ENCODE data around the gene FUOM. TPM values are rescaled to one million over a fixed set of nuclear protein-coding genes. Genes with fewer than 3 reads are reported as not detected.

Gene FUOM
- total RNA-seq, 1 experiment from 2014 or later, result 31.3 TPM

DNA sequence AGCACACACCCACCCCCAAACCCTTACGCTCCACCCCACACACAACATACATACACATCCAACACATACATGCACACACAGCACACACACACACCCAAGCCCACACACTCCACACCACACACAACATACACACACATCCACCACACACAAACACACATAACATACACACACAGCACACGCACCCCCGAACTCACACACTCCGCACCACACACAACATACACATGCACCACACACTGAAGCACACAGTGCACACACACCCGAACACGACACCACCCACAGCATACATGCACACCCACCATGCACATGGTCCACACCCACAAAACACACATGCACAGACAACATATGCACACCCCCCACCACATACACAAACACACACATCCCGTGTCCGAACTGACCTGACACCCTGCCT lies 8.7 kb downstream of the FUOM start:
- peaks cover 9% of the 10 kb centered on the region for H3K4me1 Mint-ChIP-seq
- ATAC-seq, result no peak
- ChIA-PET CTCF (no interaction called here), POLR2A (no interaction called here)
- H3K9me3 Mint-ChIP-seq, result no peaks in the 10 kb centered on the region
- peaks cover 11% of the 10 kb centered on the region for H3K27me3 Mint-ChIP-seq (ENCODE audit: low read depth)
- H3K36me3 Mint-ChIP-seq, result no peaks in the 10 kb centered on the region
- no peak overlapping the region for H3K27ac Mint-ChIP-seq
- DNase-seq (ENCODE audit: low spot score), result no peak
- no peak overlapping the region for H3K4me3 Mint-ChIP-seq
- TF ChIP-seq GRHL2 (CRISPR knock-in tag; IDR thresholded peaks at IDR 0.05; ENCODE audit: insufficient replicate concordance, severe bottlenecking) (no peak), GTF2I (CRISPR knock-in tag; conservative IDR thresholded peaks at IDR 0.05) (no peak), KAT7 (CRISPR knock-in tag; IDR thresholded peaks at IDR 0.05; ENCODE audit: borderline replicate concordance) (no peak), ZBTB21 (CRISPR knock-in tag; IDR thresholded peaks at IDR 0.05; ENCODE audit: borderline replicate concordance) (no peak), CBFB (CRISPR knock-in tag; IDR thresholded peaks at IDR 0.05; ENCODE audit: low read depth) (no peak), TP53 (CRISPR knock-in tag; IDR thresholded peaks at IDR 0.05) (no peak), OVOL2 (CRISPR knock-in tag; IDR thresholded peaks at IDR 0.05; ENCODE audit: borderline replicate concordance) (no peak), ZNF396 (CRISPR knock-in tag; IDR thresholded peaks at IDR 0.05; ENCODE audit: borderline replicate concordance) (no peak), FOXJ3 (CRISPR knock-in tag; IDR thresholded peaks at IDR 0.05; ENCODE audit: borderline replicate concordance) (no peak), NFATC4 (CRISPR knock-in tag; IDR thresholded peaks at IDR 0.05) (no peak)
- TF ChIP-seq, protein P1, sequence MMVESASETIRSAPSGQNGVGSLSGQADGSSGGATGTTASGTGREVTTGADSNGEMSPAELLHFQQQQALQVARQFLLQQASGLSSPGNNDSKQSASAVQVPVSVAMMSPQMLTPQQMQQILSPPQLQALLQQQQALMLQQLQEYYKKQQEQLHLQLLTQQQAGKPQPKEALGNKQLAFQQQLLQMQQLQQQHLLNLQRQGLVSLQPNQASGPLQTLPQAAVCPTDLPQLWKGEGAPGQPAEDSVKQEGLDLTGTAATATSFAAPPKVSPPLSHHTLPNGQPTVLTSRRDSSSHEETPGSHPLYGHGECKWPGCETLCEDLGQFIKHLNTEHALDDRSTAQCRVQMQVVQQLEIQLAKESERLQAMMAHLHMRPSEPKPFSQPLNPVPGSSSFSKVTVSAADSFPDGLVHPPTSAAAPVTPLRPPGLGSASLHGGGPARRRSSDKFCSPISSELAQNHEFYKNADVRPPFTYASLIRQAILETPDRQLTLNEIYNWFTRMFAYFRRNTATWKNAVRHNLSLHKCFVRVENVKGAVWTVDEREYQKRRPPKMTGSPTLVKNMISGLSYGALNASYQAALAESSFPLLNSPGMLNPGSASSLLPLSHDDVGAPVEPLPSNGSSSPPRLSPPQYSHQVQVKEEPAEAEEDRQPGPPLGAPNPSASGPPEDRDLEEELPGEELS (CRISPR knock-in tag; IDR thresholded peaks at IDR 0.05), result no peak
- TF ChIP-seq, protein P2, sequence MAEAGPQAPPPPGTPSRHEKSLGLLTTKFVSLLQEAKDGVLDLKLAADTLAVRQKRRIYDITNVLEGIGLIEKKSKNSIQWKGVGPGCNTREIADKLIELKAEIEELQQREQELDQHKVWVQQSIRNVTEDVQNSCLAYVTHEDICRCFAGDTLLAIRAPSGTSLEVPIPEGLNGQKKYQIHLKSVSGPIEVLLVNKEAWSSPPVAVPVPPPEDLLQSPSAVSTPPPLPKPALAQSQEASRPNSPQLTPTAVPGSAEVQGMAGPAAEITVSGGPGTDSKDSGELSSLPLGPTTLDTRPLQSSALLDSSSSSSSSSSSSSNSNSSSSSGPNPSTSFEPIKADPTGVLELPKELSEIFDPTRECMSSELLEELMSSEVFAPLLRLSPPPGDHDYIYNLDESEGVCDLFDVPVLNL (CRISPR knock-in tag; IDR thresholded peaks at IDR 0.05; ENCODE audit: borderline replicate concordance, low read depth), result no peak
- TF ChIP-seq, protein P3, sequence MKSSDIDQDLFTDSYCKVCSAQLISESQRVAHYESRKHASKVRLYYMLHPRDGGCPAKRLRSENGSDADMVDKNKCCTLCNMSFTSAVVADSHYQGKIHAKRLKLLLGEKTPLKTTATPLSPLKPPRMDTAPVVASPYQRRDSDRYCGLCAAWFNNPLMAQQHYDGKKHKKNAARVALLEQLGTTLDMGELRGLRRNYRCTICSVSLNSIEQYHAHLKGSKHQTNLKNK (CRISPR knock-in tag; IDR thresholded peaks at IDR 0.05), result no peak
- TF ChIP-seq, protein P4, sequence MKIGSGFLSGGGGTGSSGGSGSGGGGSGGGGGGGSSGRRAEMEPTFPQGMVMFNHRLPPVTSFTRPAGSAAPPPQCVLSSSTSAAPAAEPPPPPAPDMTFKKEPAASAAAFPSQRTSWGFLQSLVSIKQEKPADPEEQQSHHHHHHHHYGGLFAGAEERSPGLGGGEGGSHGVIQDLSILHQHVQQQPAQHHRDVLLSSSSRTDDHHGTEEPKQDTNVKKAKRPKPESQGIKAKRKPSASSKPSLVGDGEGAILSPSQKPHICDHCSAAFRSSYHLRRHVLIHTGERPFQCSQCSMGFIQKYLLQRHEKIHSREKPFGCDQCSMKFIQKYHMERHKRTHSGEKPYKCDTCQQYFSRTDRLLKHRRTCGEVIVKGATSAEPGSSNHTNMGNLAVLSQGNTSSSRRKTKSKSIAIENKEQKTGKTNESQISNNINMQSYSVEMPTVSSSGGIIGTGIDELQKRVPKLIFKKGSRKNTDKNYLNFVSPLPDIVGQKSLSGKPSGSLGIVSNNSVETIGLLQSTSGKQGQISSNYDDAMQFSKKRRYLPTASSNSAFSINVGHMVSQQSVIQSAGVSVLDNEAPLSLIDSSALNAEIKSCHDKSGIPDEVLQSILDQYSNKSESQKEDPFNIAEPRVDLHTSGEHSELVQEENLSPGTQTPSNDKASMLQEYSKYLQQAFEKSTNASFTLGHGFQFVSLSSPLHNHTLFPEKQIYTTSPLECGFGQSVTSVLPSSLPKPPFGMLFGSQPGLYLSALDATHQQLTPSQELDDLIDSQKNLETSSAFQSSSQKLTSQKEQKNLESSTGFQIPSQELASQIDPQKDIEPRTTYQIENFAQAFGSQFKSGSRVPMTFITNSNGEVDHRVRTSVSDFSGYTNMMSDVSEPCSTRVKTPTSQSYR (CRISPR knock-in tag; IDR thresholded peaks at IDR 0.05), result no peak
- TF ChIP-seq, protein P5, sequence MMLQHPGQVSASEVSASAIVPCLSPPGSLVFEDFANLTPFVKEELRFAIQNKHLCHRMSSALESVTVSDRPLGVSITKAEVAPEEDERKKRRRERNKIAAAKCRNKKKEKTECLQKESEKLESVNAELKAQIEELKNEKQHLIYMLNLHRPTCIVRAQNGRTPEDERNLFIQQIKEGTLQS (CRISPR knock-in tag; conservative IDR thresholded peaks at IDR 0.05), result no peak
- TF ChIP-seq, protein P6, sequence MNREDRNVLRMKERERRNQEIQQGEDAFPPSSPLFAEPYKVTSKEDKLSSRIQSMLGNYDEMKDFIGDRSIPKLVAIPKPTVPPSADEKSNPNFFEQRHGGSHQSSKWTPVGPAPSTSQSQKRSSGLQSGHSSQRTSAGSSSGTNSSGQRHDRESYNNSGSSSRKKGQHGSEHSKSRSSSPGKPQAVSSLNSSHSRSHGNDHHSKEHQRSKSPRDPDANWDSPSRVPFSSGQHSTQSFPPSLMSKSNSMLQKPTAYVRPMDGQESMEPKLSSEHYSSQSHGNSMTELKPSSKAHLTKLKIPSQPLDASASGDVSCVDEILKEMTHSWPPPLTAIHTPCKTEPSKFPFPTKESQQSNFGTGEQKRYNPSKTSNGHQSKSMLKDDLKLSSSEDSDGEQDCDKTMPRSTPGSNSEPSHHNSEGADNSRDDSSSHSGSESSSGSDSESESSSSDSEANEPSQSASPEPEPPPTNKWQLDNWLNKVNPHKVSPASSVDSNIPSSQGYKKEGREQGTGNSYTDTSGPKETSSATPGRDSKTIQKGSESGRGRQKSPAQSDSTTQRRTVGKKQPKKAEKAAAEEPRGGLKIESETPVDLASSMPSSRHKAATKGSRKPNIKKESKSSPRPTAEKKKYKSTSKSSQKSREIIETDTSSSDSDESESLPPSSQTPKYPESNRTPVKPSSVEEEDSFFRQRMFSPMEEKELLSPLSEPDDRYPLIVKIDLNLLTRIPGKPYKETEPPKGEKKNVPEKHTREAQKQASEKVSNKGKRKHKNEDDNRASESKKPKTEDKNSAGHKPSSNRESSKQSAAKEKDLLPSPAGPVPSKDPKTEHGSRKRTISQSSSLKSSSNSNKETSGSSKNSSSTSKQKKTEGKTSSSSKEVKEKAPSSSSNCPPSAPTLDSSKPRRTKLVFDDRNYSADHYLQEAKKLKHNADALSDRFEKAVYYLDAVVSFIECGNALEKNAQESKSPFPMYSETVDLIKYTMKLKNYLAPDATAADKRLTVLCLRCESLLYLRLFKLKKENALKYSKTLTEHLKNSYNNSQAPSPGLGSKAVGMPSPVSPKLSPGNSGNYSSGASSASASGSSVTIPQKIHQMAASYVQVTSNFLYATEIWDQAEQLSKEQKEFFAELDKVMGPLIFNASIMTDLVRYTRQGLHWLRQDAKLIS (CRISPR knock-in tag; IDR thresholded peaks at IDR 0.05; ENCODE audit: borderline replicate concordance), result no peak
- TF ChIP-seq, protein P7, sequence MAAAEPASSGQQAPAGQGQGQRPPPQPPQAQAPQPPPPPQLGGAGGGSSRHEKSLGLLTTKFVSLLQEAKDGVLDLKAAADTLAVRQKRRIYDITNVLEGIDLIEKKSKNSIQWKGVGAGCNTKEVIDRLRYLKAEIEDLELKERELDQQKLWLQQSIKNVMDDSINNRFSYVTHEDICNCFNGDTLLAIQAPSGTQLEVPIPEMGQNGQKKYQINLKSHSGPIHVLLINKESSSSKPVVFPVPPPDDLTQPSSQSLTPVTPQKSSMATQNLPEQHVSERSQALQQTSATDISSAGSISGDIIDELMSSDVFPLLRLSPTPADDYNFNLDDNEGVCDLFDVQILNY (CRISPR knock-in tag; IDR thresholded peaks at IDR 0.05), result no peak

All from WTC11 (cell line).